Heart right ventricle (tissue), 16 donors: ENCODE results near the gene KPNA6. TPM values are rescaled to one million over a fixed set of nuclear protein-coding genes. Genes with fewer than 3 reads are reported as not detected.

Experiments used
- ATAC-seq, 8 donors: fragments of 200-7000 bp; cut with Tn5 transposase; one replicate each; pipeline ENCODE4 v1.9.1; 2020; ENCODE audit warnings: mild to moderate bottlenecking in 8 of 8, moderate library complexity in 8 of 8, moderate number of reproducible peaks in 1 of 8
- DNase-seq, 2 donors: peaks; one replicate each; pipeline ENCODE4 v3.0.0-alpha.2; 2020
- H3K27ac ChIP-seq, 10 donors: fragments of 200-600 bp; sonication (generic) in 2 of 10; one replicate each; pipeline versions ENCODE4 v1.5.0 to v1.8.0; 2020 to 2022; ENCODE audit warnings: mild to moderate bottlenecking in 3 of 10
- H3K27me3 ChIP-seq, 7 donors: fragments of 200-600 bp; one replicate each; pipeline ENCODE4 v1.8.0; 2021 to 2022; ENCODE audit warnings: mild to moderate bottlenecking in 2 of 7
- H3K36me3 ChIP-seq, 9 donors: fragments of 200-600 bp; sonication (generic) in 1 of 9; one replicate each; pipeline versions ENCODE4 v1.5.0 to v1.8.0; 2020 to 2022; ENCODE audit warnings: mild to moderate bottlenecking in 2 of 9
- H3K4me1 ChIP-seq, 9 donors: fragments of 200-600 bp; sonication (generic) in 1 of 9; one replicate each; pipeline versions ENCODE4 v1.5.0 to v1.8.0; 2020 to 2022; ENCODE audit warnings: mild to moderate bottlenecking in 4 of 9
- H3K4me3 ChIP-seq, 10 donors: fragments of 200-600 bp; sonication (generic) in 2 of 10; one replicate each; pipeline versions ENCODE4 v1.5.0 to v1.8.0; 2020 to 2022; ENCODE audit warnings: mild to moderate bottlenecking in 7 of 10, moderate library complexity in 2 of 10
- H3K9me3 ChIP-seq, 11 donors: fragments of 200-600 bp in 10 of 11; sonication (generic) in 2 of 11; one replicate each; pipeline versions ENCODE4 v1.5.0 to v1.8.0; 2013 to 2022; ENCODE audit warnings: mild to moderate bottlenecking in 2 of 11, control low read depth in 1 of 11, moderate library complexity in 1 of 11
- CTCF ChIP-seq, 9 donors: fragments of 200-600 bp; sonication (generic) in 2 of 9; IDR thresholded peaks; one replicate each; pipeline versions ENCODE4 v1.5.0 to v1.8.0; 2021 to 2022; ENCODE audit warnings: antibody characterized with exemption in 9 of 9, mild to moderate bottlenecking in 5 of 9, moderate library complexity in 1 of 9
- WGBS, 2 donors: extraction: QIAGEN DNeasy Blood & Tissue Kit; methylation state at CpG; one replicate each; pipeline ENCODE4 v1.1.7; 2013; ENCODE audit warnings: inconsistent platforms in 1 of 2; 5-methylcytosine and 5-hydroxymethylcytosine counted together
- intact Hi-C, 10 donors: fragments of 100-400 bp; cut with DNase I; formaldehyde crosslinking; loops; one replicate each; pipeline versions ENCODE4 v1.11.1 to v1.14.2; 2022
- polyA plus RNA-seq, 2 donors: library from polyadenylated mRNA; stranded (reverse); fragments of 200-250 nt; gene quantifications; one replicate each; pipeline ENCODE4 v1.2.3, GENCODE V29; 2013
- total RNA-seq, 10 donors: library from RNA; stranded (reverse); fragmentation: NEBNext Ultra II Directional in 3 of 10; extraction: Animal tissue kit (Norgen Biotek cat#: 25700) in 3 of 10; gene quantifications; one replicate each; pipeline versions ENCODE4 v1.2.1 to v1.2.4, GENCODE V29; 2021 to 2023
- donor health status: Arrhythmogenic right ventricular cardiomyopathy.
- donor health status: ischemic (EF 13 %, LVEDD 7.1; RV severe dilation, severe dysfunction).
- donor health status: healthy with polysubstance abuse.
- donor health status: DM: no; HTN: yes; CAD: no.
- donor health status: DM: no; HTN: no; CAD: no.
- donor health status: ischemic (EF 25% LVEDD 6.9; RV normal size, moderate dysfunction).
- donor health status: ischemic (EF 25% LVEDD 5.7; RV mildly dilated, moderate dysfunction).
- donor health status: healthy.
- donor health status: DM: yes; HTN: yes; CAD: no.
- donor health status: Ischemic cardiomyopathy.
- donor health status: ischemic (EF 35%, LVEDD 5.7; RV mildly dilated, moderate dysfunction).
- donor health status: nonischemic (EF 11% LVEDD 7.7; RV severe dilation, severe dysfunction).
- donor health status: DM: yes; HTN: yes; CAD: no.
- donor health status: PGD.
- donor health status: ischemic (EF 29% LVEDD 5.4; RV normal size, mild dysfunction).
- donor health status: nonischemic (EF 23%, LVEDD 6.1; RV moderate dilation, normal function).

Gene KPNA6
- total and polyA plus RNA-seq, 12 donors: 10.2 to 92.5 (median 81.7) TPM

- peaks cover 0 to 13% (median 7%) of the 10 kb centered on the region in 9 donors for H3K4me1 ChIP-seq
- no peak for TF ChIP-seq CTCF (IDR thresholded peaks at IDR 0.05)
- no peak overlapping the region for H3K4me3 ChIP-seq
- H3K27ac ChIP-seq: no peak overlapping the region
- no peak for DNase-seq
- 96% methylated on average over 8 of the region's 8 CpGs for WGBS, 2 donors
- H3K36me3 ChIP-seq: peaks cover 0 to 100% (median 92%) of the 10 kb centered on the region in 9 donors
- no peaks in the 10 kb centered on the region for H3K27me3 ChIP-seq
- no peaks in the 10 kb centered on the region for H3K9me3 ChIP-seq
- no peak for ATAC-seq
- intact Hi-C loops: no loop called here
Measured at GRCh38 chr1:32192220-32192948, 84.5 kb downstream of the KPNA6 start.

- no peak overlapping the region for H3K4me3 ChIP-seq
- no peaks in the 10 kb centered on the region for H3K9me3 ChIP-seq
- WGBS, 2 donors: 94 to 96% methylated on average over 6 of the region's 6 CpGs
- no peak overlapping the region for H3K27ac ChIP-seq
- intact Hi-C loops: no loop called here
- ATAC-seq (no peak), DNase-seq (no peak)
- no peak for TF ChIP-seq CTCF (IDR thresholded peaks at IDR 0.05)
- peaks cover 0 to 91% (median 69%) of the 10 kb centered on the region in 9 donors for H3K36me3 ChIP-seq
- H3K4me1 ChIP-seq: peaks cover 8 to 33% (median 19%) of the 10 kb centered on the region in 9 donors
- no peaks in the 10 kb centered on the region for H3K27me3 ChIP-seq
Measured at GRCh38 chr1:32194984-32195383, 87.1 kb downstream of the KPNA6 start.

- H3K27me3 ChIP-seq: no peaks in the 10 kb centered on the region
- intact Hi-C loops: no loop called here
- DNase-seq (no peak), ATAC-seq (no peak)
- TF ChIP-seq CTCF (IDR thresholded peaks at IDR 0.05): no peak
- 80 to 88% methylated on average over 3 of the region's 3 CpGs for WGBS, 2 donors
- H3K4me3 ChIP-seq: no peak overlapping the region
- H3K36me3 ChIP-seq: peaks cover 0 to 86% (median 63%) of the 10 kb centered on the region in 9 donors
- peaks cover 10 to 38% (median 23%) of the 10 kb centered on the region in 9 donors for H3K4me1 ChIP-seq
- no peak overlapping the region for H3K27ac ChIP-seq
- no peaks in the 10 kb centered on the region for H3K9me3 ChIP-seq
Measured at GRCh38 chr1:32195531-32195930, 87.7 kb downstream of the KPNA6 start.

- intact Hi-C loops: no loop called here
- H3K4me1 ChIP-seq: peaks cover 10 to 43% (median 28%) of the 10 kb centered on the region in 9 donors
- peaks cover 0 to 79% (median 57%) of the 10 kb centered on the region in 9 donors for H3K36me3 ChIP-seq
- no peaks in the 10 kb centered on the region for H3K27me3 ChIP-seq
- H3K9me3 ChIP-seq: no peaks in the 10 kb centered on the region
- DNase-seq: no peak
- no peak for ATAC-seq
- no peak for TF ChIP-seq CTCF (IDR thresholded peaks at IDR 0.05)
- no peak overlapping the region for H3K4me3 ChIP-seq
- peak overlapping the region in 3 of 10 donors; percentile 26 to 86 (median 30) for H3K27ac ChIP-seq
Measured at GRCh38 chr1:32195972-32196823, 88.3 kb downstream of the KPNA6 start.
